ENCODE data around the gene DDO.

Gene DDO

GRCh38 chr6:110419028-110419739 lies 3.8 kb upstream of the DDO start:
- no peak for DNase-seq (ENCODE audit: low read depth)

- DNase-seq (ENCODE audit: low read depth), result no peak
These were observed 3.2 kb upstream of the DDO start for GRCh38 chr6:110418594-110418993.

DNA sequence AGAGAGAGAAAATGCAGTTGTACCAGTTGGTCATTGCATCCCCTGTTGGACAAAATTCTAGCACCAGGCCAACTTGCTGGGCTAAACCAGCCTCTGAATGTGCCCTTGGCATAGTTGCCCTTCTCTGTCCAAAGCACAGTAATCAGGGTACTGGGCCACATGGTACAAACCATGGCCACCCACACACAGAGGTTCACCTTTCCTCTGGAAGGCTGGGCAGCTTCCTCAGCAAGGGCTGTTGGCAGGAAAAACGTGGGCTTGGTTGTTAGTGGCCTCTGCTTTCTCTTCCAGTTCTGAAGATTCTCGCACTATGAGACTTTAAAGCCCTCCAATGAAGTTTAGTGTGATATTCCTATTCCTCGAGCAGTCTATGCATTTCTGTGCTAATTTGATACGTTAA lies 706 bp downstream of the DDO start:
- DNase-seq (ENCODE audit: low read depth), result no peak

DNA sequence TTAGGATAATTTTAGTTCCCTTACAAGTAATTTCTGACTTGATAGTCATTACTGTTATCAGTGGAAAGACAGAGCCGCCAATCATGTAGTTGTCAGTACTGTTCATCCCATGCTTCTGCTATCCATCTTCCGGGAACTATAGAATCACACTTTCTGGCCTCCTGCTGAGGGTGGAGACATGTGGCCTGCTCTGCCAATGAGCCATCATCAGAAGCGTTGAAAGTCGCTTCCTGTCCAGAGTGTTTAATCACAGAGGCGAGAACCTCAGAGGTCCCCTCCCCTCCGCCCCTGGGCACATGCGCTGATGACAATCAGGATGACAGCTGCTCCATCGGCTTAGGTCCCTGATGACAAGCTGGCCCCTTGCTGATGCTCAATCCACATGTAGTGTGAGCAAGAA lies 3.0 kb downstream of the DDO start:
- DNase-seq (ENCODE audit: low read depth), result no peak

- DNase-seq (ENCODE audit: low read depth), result no peak
These were observed 4.9 kb downstream of the DDO start for GRCh38 chr6:110410511-110410910.

DNA sequence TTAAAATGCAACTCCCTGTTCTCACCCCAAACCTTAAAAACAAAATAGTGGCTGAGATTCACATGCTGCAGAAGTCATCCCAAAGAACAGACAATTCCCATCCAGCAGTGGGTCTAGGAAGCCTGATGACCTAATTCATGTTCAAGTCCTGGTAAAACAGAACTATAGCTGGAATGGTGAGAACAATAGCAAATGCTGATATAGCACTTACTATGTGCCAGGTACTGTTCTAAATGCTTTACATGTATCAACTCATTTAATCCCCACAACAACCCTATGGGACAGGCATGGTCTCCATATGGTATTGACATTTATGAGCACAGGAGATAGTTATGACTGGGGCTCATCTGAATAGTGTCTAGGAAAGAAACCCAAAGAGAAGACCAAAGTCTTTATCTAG lies 5.6 kb downstream of the DDO start:
- DNase-seq (ENCODE audit: low read depth), result no peak

GRCh38 chr6:110408901-110409300 lies 6.5 kb downstream of the DDO start:
- DNase-seq (ENCODE audit: low read depth), result no peak

DNA sequence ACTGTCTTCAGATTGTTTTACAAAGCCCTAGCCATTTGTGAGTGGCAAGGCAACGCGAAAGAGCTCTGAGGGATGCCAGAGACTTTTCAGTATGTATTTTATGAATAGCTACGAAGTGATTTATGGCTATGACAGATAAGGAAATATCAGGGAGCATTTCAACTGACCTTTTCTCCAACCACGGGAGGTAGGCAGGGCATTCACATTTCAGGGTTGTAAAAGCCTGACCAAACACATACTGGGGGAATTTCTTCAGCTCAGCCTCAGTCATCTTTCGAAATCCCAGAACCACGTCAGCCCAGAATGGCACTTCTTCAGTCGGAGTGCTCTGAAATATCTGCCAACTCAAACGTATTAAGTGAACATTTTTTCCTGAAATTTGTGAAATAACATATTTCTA lies 10.8 kb downstream of the DDO start:
- no peak for DNase-seq (ENCODE audit: low read depth)

- DNase-seq (ENCODE audit: low read depth), result no peak
These were observed 13.7 kb downstream of the DDO start for GRCh38 chr6:110401585-110402176.

DNA sequence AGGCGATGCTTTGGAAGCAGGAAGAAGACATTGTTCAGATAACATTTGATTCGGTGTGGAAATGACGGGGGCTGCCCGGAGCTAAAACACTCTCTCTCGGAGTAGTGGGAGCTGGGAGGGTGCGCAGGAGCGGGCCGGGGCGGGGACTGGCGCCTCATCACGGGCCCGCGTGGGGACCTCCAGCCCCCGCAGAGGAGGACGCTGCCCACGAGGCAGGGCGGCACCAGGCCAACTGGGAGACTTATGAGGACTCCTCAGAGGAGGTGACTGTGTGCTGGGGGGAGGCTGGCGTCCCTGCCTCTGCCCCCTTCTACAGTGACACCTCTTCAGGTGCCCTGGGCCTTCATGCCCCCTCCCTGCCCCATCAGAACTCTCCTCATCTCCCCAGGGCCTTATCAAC lies 15.2 kb downstream of the DDO start:
- DNase-seq (ENCODE audit: low read depth), result no peak

DNA sequence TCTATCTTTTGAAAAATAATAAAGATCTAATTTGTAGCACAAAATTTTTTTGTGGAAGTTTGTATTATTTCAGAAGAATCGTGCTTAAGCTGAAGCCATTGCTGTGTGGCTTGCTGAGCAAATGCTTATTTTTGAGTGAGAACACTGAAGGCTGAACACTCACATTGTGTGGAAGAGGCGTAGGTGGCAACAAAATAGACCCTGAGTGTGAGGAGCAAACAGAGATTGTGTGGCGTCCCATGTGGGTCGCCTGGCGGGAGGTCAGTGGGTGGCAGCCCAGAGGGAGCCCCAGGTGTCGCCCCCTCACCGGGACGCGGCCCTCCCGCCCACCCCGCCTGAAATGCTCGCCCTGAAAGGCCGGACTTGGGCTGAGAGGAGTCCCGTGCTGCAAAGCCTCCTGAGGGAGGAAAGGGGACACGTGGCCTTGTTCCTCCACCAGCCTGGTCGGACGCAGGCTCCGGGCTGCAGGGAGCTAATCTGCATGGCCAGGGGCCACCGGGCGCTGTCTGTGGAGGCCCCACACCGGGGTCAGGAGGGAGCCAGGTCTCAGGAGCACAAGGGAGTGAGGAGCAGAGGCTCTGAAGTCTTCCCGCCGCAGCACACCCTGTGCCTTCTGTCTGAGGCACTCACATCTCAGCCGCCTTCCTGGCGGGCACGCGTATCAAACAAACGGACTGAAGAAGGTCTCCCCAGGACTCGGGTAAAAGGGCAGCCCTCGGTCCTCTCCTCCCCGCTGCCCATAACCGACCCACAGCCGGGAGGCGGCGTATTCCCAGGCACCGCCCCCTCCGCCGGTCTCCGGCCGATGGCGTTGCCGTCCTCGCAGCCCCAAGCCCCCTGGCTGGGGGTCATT lies 15.9 kb downstream of the DDO start:
- DNase-seq (ENCODE audit: low read depth), result no peak

DNA sequence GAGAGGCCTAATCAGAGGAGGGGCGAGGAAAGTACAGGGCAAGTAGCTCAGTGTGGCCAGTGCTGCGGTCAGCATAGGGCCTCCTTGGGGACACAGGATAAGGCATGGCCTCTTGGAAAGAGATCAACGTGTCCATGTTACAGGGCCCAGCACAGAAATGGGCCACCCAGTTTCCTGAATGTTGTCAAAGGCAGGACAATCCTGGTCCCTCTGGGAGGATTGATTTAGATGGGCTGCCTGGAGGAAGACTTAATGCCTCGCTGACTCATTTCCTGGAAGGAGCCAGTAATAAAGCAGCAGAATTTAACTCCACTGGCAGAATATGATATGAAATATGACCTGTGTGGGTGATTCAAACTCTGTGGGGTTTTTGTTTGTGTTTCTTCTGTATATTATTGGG lies 16.6 kb downstream of the DDO start:
- no peak for DNase-seq (ENCODE audit: low read depth)

DNA sequence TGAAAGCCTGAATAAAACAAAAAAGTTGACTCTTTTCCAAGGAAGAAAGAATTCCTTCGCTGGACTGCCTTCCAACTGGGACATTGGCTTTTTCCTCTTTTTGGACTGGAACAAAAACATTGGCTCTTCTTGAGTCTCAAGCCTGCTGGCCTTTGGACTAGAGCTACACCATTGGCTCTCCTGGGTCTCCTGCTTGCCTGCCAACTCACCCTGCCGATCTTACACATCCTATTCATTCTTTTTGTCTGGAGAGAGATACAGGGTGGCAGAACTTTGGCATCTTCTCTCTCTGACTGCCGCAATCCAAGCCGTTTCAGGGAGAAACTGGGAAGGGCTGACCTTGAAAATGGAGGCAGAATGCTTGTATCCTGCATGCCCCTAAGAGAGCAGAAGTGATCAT lies 20.2 kb downstream of the DDO start:
- DNase-seq (ENCODE audit: low read depth), result no peak

DNA sequence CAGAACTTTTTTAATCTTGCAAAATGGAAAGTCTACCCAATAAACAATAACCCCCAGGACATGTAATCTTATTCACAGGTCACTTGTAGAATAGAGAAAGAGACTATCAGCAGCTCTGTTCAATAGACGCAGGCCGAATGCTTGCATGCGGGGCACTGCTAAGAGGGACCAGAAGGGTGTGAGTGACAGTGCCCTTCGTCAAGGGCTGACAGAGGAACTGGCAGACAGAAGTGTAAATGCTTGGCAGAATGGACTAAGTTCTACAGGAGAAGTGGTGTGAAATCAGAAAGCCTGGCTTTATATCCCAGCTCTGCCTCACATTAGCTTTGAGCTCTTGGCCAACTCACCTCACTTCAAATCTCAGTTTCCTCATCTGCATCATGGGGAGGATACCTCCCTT lies 21.0 kb downstream of the DDO start:
- no peak for DNase-seq (ENCODE audit: low read depth)

DNA sequence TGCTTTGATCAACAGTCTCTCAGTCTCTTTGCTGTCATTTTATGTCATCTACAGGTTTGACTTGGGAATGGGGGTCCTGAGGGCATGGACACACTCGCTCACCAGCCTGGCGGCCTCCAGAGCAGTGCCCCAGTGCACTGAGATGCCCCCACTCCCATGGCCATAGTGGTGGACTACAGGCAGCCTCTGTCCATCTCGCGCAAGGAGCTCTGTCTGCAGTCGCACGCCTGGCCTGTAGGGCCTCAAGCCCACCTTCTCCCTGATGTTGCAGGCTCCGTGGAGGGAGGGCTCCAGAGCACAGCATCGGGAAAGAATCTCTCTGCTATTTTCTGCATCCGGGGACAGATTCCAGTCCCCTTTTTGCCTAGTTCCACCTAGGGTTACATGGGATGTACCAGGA lies 22.6 kb downstream of the DDO start:
- no peak for DNase-seq (ENCODE audit: low read depth)

DNA sequence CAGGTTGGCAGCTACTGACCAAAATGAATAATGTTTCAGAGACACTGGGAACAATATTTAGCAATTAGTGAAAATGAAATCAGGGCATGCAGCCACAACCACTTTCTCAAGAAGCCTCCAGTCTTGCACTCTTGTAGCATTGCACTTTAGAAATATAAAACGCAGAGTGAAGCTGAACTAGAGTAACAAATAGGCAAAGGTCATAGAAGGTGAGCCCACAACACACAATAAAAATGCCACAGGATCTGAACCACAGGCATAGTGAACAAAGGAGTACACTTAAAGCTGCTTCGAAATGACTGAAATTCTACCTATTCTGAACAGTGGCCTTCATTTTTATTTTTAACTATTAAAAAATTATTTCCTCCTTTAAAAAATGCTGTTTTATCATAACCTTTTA lies 25.0 kb downstream of the DDO start:
- no peak for DNase-seq (ENCODE audit: low read depth)

DNA sequence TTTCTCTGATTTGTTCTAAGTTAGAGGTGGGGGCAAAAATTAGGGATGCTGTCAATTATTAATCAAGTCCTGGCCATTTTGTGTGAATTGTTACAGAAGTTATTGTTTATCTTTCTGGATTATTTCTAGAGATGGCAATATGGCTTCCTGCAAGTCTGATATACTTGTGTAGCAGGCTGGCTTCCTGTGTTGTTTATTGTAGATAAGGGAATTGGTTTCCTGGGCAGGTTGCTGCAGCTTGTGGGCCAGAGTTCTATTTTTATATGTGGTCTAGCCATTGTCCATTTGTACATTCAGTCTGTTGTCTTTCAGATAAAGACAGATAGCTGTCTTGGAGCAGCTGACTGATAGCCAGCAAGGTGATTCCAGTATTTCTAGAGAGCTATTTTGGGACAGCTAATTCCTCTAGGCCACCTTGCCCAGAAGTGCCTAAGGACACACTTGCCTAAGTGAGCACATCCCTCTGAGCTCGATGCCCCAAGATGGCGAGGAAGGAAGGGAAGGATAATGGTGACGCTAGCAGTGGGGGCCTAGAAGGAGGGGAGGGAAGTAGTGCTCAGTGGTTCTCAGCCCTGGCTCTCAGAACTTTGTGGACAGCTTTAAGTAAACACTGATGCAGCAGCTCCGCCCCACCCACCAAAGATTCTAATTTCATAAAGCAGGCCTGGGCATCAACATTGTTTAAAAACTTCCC lies 25.5 kb downstream of the DDO start:
- DNase-seq (ENCODE audit: low read depth), result no peak

DNA sequence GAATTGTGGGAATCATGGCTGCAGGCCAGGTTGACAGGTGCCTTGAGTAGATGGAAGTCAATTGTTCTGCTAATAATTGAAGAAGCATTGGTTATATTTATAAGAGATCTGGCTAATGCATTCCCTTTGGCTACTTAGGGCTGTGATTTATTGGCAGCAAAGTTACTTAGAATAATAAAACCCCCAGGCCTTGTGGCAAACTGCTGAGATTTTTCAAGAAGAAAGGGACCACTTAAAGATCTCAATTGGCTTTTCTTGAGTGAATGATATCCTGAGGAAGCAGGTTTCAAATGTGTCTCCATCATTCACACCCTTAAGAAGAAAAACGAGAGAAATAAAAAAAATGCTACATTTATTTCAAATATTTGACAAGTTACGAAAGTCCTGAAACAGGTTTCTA lies 27.4 kb downstream of the DDO start:
- DNase-seq (ENCODE audit: low read depth), result no peak

GRCh38 chr6:110385458-110385863 lies 29.9 kb downstream of the DDO start:
- no peak for DNase-seq (ENCODE audit: low read depth)

DNA sequence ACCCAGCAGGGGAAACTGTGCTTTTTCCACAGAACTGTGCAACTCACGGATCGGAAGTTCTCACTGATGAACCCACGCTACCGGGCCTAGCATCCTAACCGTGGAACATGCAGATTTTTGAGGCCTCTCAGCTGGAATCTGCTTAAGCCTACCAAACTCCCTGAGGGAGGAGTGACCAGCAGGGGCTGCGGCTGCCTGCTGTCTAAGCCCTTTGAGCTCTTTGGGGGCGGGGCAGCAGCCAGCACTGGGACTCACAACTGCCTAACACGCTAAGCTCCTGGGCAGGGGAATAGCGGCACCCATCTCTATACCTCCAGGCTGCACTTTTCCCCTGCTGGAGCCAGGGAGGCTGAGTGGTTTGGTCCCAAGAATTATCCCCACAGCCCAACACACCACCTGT lies 36.8 kb downstream of the DDO start:
- DNase-seq (ENCODE audit: low read depth), result no peak

DNA sequence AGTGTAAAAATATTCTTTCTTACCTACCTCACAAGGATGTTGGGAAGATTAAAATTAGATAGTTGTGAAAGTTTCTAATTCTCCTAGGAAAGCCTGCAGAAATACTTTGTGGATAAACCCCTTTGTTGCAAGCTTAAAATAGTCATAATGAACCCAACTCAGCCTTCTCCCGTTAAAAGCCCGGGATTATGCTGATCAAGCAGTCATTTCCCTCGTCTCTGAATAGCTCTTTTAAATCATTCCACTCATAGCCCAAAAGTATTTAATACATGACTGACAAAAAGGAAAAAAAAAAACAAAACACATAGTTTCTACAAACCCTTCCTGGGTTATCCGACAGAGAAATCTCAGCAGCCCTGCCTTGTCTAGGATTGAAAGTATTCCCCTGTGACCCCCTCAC lies 46.3 kb downstream of the DDO start:
- DNase-seq (ENCODE audit: low read depth), result no peak

DNA sequence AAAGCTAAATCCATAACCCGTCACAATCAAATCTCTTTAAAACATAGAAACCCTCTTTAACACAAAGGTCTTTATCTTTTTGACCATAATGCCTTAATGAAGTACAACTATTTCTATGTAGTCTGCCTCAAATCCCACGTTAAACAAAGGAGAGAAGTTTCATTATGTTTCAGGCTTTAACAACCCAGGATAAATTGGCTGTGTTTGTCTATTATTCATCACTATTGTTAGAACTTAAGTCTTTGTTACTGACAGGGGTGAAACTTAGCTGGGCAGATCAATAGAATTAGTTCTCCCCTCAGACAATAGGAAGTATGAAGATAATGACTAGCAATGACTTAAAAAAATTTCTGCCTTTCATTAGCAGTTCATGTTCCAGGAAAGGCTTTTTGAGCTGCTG lies 47.1 kb downstream of the DDO start:
- DNase-seq (ENCODE audit: low read depth), result no peak

GRCh38 chr6:110367825-110368224 lies 47.5 kb downstream of the DDO start:
- no peak for DNase-seq (ENCODE audit: low read depth)
